IMR-90 (cell line): Measurements from ENCODE around the gene MALSU1. TPM values are rescaled to one million over a fixed set of nuclear protein-coding genes. Genes with fewer than 3 reads are reported as not detected.

ENCODE experiments used
- ATAC-seq: fragments of 200-7000 bp; cut with Tn5 transposase; 2 replicates; pipeline ENCODE4 v1.9.1; 2020; ENCODE audit warnings: low read depth, mild to moderate bottlenecking, moderate library complexity
- BruUV-seq: library from RNA; stranded (reverse); fragments of 400-500 nt; replicated peaks from 2 replicates; lab custom pipeline; 2021; lab: Mats Ljungman, UMichigan
- CTCF ChIA-PET: fragments of 300-600 bp; formaldehyde crosslinking; extraction: SDS; loops from one replicate; lab custom pipeline; 2021; ENCODE audit warnings: antibody characterized with exemption; lab: Yijun Ruan, JAX
- POLR2A ChIA-PET: fragments of 300-600 bp; sonication (Branson Sonifier 250); formaldehyde crosslinking; loops from one replicate; lab custom pipeline; 2022; ENCODE audit warnings: antibody characterized with exemption; ENCODE audit not compliant: unreplicated experiment; lab: Charles Lee
- DNase-seq: peaks from one replicate; pipeline ENCODE4 v3.0.0; 2013
- H2AFZ ChIP-seq: replicated peaks from 2 replicates; pipeline ENCODE3; 2013; ENCODE audit warnings: low read length, mild to moderate bottlenecking; ENCODE audit not compliant: poor library complexity
- H2AK5ac ChIP-seq: 2 replicates; pipeline ENCODE4 v1.6.1; 2013; ENCODE audit warnings: low read depth, low read length, inconsistent platforms
- H2AK9ac ChIP-seq: replicated peaks from 2 replicates; pipeline ENCODE3; 2013; ENCODE audit warnings: mild to moderate bottlenecking, low read depth, low read length, moderate library complexity; ENCODE audit not compliant: poor library complexity
- H2BK120ac ChIP-seq: 2 replicates; pipeline ENCODE4 v1.6.1; 2013; ENCODE audit warnings: low read depth, low read length, inconsistent platforms
- H2BK15ac ChIP-seq: 3 replicates; pipeline ENCODE4 v1.6.1; 2013; ENCODE audit warnings: low read depth, low read length, inconsistent platforms
- H2BK20ac ChIP-seq: 2 replicates; pipeline ENCODE4 v1.6.1; 2013; ENCODE audit warnings: low read depth, mild to moderate bottlenecking, inconsistent platforms, low read length, moderate library complexity
- H2BK5ac ChIP-seq: 2 replicates; pipeline ENCODE4 v1.6.1; 2013; ENCODE audit warnings: mild to moderate bottlenecking, low read depth, low read length, inconsistent platforms; ENCODE audit not compliant: poor library complexity, severe bottlenecking
- H3K14ac ChIP-seq: replicated peaks from 2 replicates; pipeline ENCODE4 v1.6.1; 2013; ENCODE audit warnings: low read depth, low read length, inconsistent platforms
- H3K18ac ChIP-seq: 2 replicates; pipeline ENCODE4 v1.6.1; 2013; ENCODE audit warnings: low read depth, low read length, control low read depth
- H3K23ac ChIP-seq: 2 replicates; pipeline ENCODE4 v1.6.1; 2013; ENCODE audit warnings: low read depth, low read length, inconsistent platforms
- H3K27ac ChIP-seq: 2 replicates; pipeline ENCODE4 v1.5.1; 2013; ENCODE audit warnings: mild to moderate bottlenecking, control low read depth, low read length; ENCODE audit not compliant: insufficient read depth
- H3K27me3 ChIP-seq: 2 replicates; pipeline ENCODE4 v1.6.1; 2013; ENCODE audit warnings: low read length; ENCODE audit not compliant: control insufficient read depth, insufficient read depth
- H3K36me3 ChIP-seq: 2 replicates; pipeline ENCODE4 v1.6.1; 2013; ENCODE audit warnings: low read length, mixed read lengths; ENCODE audit not compliant: control insufficient read depth, insufficient read depth
- H3K4ac ChIP-seq: 2 replicates; pipeline ENCODE4 v1.6.1; 2013; ENCODE audit warnings: low read depth, low read length, inconsistent platforms
- H3K4me1 ChIP-seq: 2 replicates; pipeline ENCODE4 v1.6.1; 2013; ENCODE audit warnings: low read length, mixed read lengths; ENCODE audit not compliant: control insufficient read depth, insufficient read depth
- H3K4me2 ChIP-seq: 2 replicates; pipeline ENCODE4 v1.6.1; 2013; ENCODE audit warnings: low read depth, mild to moderate bottlenecking, control low read depth, low read length, moderate library complexity
- H3K4me3 ChIP-seq: 2 replicates; pipeline ENCODE4 v1.5.1; 2013; ENCODE audit warnings: low read depth, mild to moderate bottlenecking, control low read depth, low read length, moderate library complexity; ENCODE audit not compliant: insufficient read depth
- H3K56ac ChIP-seq: 2 replicates; pipeline ENCODE4 v1.6.1; 2013; ENCODE audit warnings: low read length, inconsistent platforms; ENCODE audit not compliant: insufficient read depth; ENCODE audit errors: extremely low read depth
- H3K79me1 ChIP-seq, 2 experiments: 2 replicates each; pipeline ENCODE4 v1.6.1; 2013; ENCODE audit warnings: low read length in 2 of 2, inconsistent platforms in 1 of 2, low read depth in 1 of 2
- H3K9ac ChIP-seq: 2 replicates; pipeline ENCODE4 v1.6.1; 2013; ENCODE audit warnings: low read depth, low read length, control low read depth
- H3K9me1 ChIP-seq: 2 replicates; pipeline ENCODE4 v1.6.1; 2013; ENCODE audit warnings: low read length, inconsistent platforms; ENCODE audit not compliant: insufficient read depth
- H3K9me3 ChIP-seq: 2 replicates; pipeline ENCODE4 v1.6.1; 2013; ENCODE audit warnings: low read length; ENCODE audit not compliant: control insufficient read depth, insufficient read depth
- H4K20me1 ChIP-seq: 2 replicates; pipeline ENCODE4 v1.6.1; 2013; ENCODE audit warnings: low read length, inconsistent platforms; ENCODE audit not compliant: insufficient read depth
- H4K5ac ChIP-seq: 2 replicates; pipeline ENCODE4 v1.6.1; 2013; ENCODE audit warnings: mild to moderate bottlenecking, low read depth, low read length, control low read depth
- H4K8ac ChIP-seq, 2 experiments: 2 replicates each; pipeline ENCODE4 v1.6.1; 2013; ENCODE audit warnings: low read depth in 2 of 2, low read length in 2 of 2, control low read depth in 1 of 2, inconsistent platforms in 1 of 2
- H4K91ac ChIP-seq: 2 replicates; pipeline ENCODE4 v1.6.1; 2013; ENCODE audit warnings: low read depth, low read length, inconsistent platforms; ENCODE audit not compliant: insufficient read depth
- BHLHE40 ChIP-seq: fragments of 150-350 bp; IDR thresholded peaks from 2 replicates; pipeline ENCODE4 v1.6.1; 2016; ENCODE audit warnings: mild to moderate bottlenecking, low read depth, low read length
- CEBPB ChIP-seq: IDR thresholded peaks from 2 replicates; pipeline ENCODE4 v1.6.1; 2012; ENCODE audit warnings: low read depth, low read length, improper control_type of control experiment
- CHD1 ChIP-seq: IDR thresholded peaks from 2 replicates; pipeline ENCODE4 v1.6.1; 2012; ENCODE audit warnings: low read depth, low read length, improper control_type of control experiment
- CTCF ChIP-seq: conservative IDR thresholded peaks from 2 replicates; pipeline ENCODE4 v1.5.1; 2012; ENCODE audit warnings: mild to moderate bottlenecking, low read depth, low read length, improper control_type of control experiment
- FOS ChIP-seq: fragments of 150-350 bp; IDR thresholded peaks from 2 replicates; pipeline ENCODE4 v1.6.1; 2016; ENCODE audit warnings: low read depth, low read length
- MAZ ChIP-seq: IDR thresholded peaks from 2 replicates; pipeline ENCODE4 v1.6.1; 2012; ENCODE audit warnings: low read depth, mild to moderate bottlenecking, low read length, improper control_type of control experiment, moderate library complexity, borderline replicate concordance
- MXI1 ChIP-seq: IDR thresholded peaks from 2 replicates; pipeline ENCODE4 v1.6.1; 2012; ENCODE audit warnings: low read depth, mild to moderate bottlenecking, low read length, moderate library complexity, borderline replicate concordance
- POLR2A ChIP-seq: IDR thresholded peaks from 2 replicates; pipeline ENCODE4 v1.6.1; 2012; ENCODE audit warnings: mild to moderate bottlenecking, low read depth, low read length
- RCOR1 ChIP-seq: IDR thresholded peaks from 2 replicates; pipeline ENCODE4 v1.6.1; 2012; ENCODE audit warnings: mild to moderate bottlenecking, low read length, improper control_type of control experiment; ENCODE audit not compliant: insufficient replicate concordance
- SMC3 ChIP-seq: fragments of 150-350 bp; IDR thresholded peaks from 2 replicates; pipeline ENCODE4 v1.6.1; 2016; ENCODE audit warnings: low read depth, mild to moderate bottlenecking, antibody characterized with exemption, low read length, moderate library complexity
- WGBS, 2 experiments: methylation state at CpG; one replicate each; pipeline versions ENCODE4 v1.1.5 to v1.1.7; 2013; ENCODE audit warnings: missing lambda C conversion rate in 2 of 2; ENCODE audit not compliant: insufficient read length in 1 of 2; ENCODE audit errors: extremely low coverage in 2 of 2; 5-methylcytosine and 5-hydroxymethylcytosine counted together
- dilution Hi-C: fragments of 300-500 bp; cut with HindIII; formaldehyde crosslinking; loops from one replicate; pipeline ENCODE4 v1.14.3; 2018; ENCODE audit warnings: low sequenced_read_pairs; ENCODE audit not compliant: unreplicated experiment
- in situ Hi-C: fragments of 300-500 bp; cut with MboI; formaldehyde crosslinking; loops from 3 replicates; pipeline ENCODE4 v1.14.3; 2019; ENCODE audit warnings: low sequenced_read_pairs, inconsistent platforms, mixed read lengths
- intact Hi-C: fragments of 100-400 bp; cut with micrococcal nuclease; formaldehyde crosslinking; loops from 2 replicates; pipeline ENCODE4 v1.10.0; 2022
- polyA plus RNA-seq, 3 experiments: library from polyadenylated mRNA; depleted of rRNA; stranded (reverse); fragments of >200 nt; gene quantifications; 2 replicates each; pipeline ENCODE4 v1.2.3, GENCODE V29; 2012; ENCODE audit warnings: low replicate concordance in 1 of 3
- total RNA-seq: library from RNA; depleted of rRNA; stranded (reverse); fragments of >200 nt; gene quantifications from 2 replicates; pipeline ENCODE4 v1.2.3, GENCODE V29; 2012
- TF ChIP-seq, protein P1 (sequence below): fragments of 150-350 bp; IDR thresholded peaks from 2 replicates; pipeline ENCODE4 v1.6.1; 2017; ENCODE audit warnings: mild to moderate bottlenecking, antibody characterized with exemption, low read length, low read depth

The MALSU1 gene
- total and polyA plus RNA-seq, 2 of the 4 experiments (the other 2 are of a cell fraction) = 30.5 to 36.0 TPM

GRCh38 chr7:23335621-23336020, 36.5 kb downstream of the MALSU1 start:
- in situ Hi-C loops (no loop called here), dilution Hi-C loops (no loop called here)
- POLR2A ChIA-PET = no interaction called here

More at GRCh38 chr7:23335621-23336020, 36.5 kb downstream of the MALSU1 start:
- H4K91ac ChIP-seq = peak overlapping the region; percentile 67
- intact Hi-C loops = no loop called here
- 0 out of 2 replicates have a peak overlapping the region, but pooled peaks have one; percentile 4 for H3K56ac ChIP-seq
- H3K4me3 ChIP-seq = no peak overlapping the region
- peak overlapping the region; percentile 35; the same call in 1 of the 3 replicates for H2BK15ac ChIP-seq
- H3K18ac ChIP-seq = peak overlapping the region; percentile 33; the same call in 1 of the 2 replicates
- no peak for DNase-seq
- H3K9ac ChIP-seq = no peak overlapping the region
- H3K9me3 ChIP-seq = peaks cover 5% of the 10 kb centered on the region
- peak overlapping the region; percentile 89; the same call in 1 of the 2 replicates for H3K23ac ChIP-seq
- no peak overlapping the region for H3K4me2 ChIP-seq
- H2BK120ac ChIP-seq = peak overlapping the region; percentile 87
- peaks cover 20% of the 10 kb centered on the region for H3K4me1 ChIP-seq
- H2BK20ac ChIP-seq = peak overlapping the region; percentile 85
- H2AFZ ChIP-seq = no peak overlapping the region
- peaks cover 13% of the 10 kb centered on the region; the same call in 1 of the 2 replicates for H4K20me1 ChIP-seq
- H3K79me1 ChIP-seq = peaks cover 13 to 55% of the 10 kb centered on the region in 2 experiments
- H3K14ac ChIP-seq = peak overlapping the region; percentile 66
- no TSS peak for BruUV-seq
- peak overlapping the region; percentile 38 for H2AK9ac ChIP-seq
- H3K27ac ChIP-seq = peak overlapping the region; percentile 41
- CTCF ChIA-PET = interaction anchor here (0.6 kb wide), 1 partner anchor 193 kb away, joined by 11 read pairs; no protein-coding TSS in a partner anchor
- WGBS, 2 experiments = 30% methylated on average over 2 of the region's 6 CpGs; no CpG with 5 or more reads in 1 of the 2 experiments
- ATAC-seq = no peak
- H3K4ac ChIP-seq = peak overlapping the region; percentile 86
- peak overlapping the region; percentile 76 for H2AK5ac ChIP-seq
- H4K8ac ChIP-seq = peak overlapping the region; percentile 20 to 76; a peak in 3 of 4 replicates
- H4K5ac ChIP-seq = peak overlapping the region; percentile 75
- TF ChIP-seq MXI1 (no peak), SMC3 (no peak), CEBPB (no peak), CHD1 (no peak), BHLHE40 (no peak), RCOR1 (no peak), CTCF (no peak), POLR2A (no peak), MAZ (no peak), FOS (no peak)
- TF ChIP-seq, protein P1, sequence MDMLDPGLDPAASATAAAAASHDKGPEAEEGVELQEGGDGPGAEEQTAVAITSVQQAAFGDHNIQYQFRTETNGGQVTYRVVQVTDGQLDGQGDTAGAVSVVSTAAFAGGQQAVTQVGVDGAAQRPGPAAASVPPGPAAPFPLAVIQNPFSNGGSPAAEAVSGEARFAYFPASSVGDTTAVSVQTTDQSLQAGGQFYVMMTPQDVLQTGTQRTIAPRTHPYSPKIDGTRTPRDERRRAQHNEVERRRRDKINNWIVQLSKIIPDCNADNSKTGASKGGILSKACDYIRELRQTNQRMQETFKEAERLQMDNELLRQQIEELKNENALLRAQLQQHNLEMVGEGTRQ = no peak
- peak overlapping the region; percentile 63 for H2BK5ac ChIP-seq
- H3K9me1 ChIP-seq = peaks cover 5% of the 10 kb centered on the region
- H3K27me3 ChIP-seq = no peaks in the 10 kb centered on the region
- H3K36me3 ChIP-seq = peaks cover 16% of the 10 kb centered on the region
